22Rv1 (cell line): ENCODE measurements around the gene EPPIN.

ENCODE experiments used
- H3K27ac ChIP-seq: fragments of 450-650 bp; 2 replicates; pipeline ENCODE4 v1.5.1; 2017
- CTCF ChIP-seq: fragments of 450-650 bp; IDR thresholded peaks from 2 replicates; pipeline ENCODE4 v1.5.1; 2017; ENCODE audit warnings: mild to moderate bottlenecking
- ZFX ChIP-seq: fragments of 450-650 bp; IDR thresholded peaks from 2 replicates; pipeline ENCODE4 v1.6.1; 2017; ENCODE audit warnings: antibody characterized with exemption, borderline replicate concordance

EPPIN gene

GRCh38 chr20:45508068-45508886 is 38.9 kb downstream of the EPPIN start:
- H3K27ac ChIP-seq, result no peak overlapping the region
- no peak for TF ChIP-seq ZFX
- TF ChIP-seq CTCF, result no peak

GRCh38 chr20:45507011-45507820 is 40.0 kb downstream of the EPPIN start:
- H3K27ac ChIP-seq, result no peak overlapping the region
- TF ChIP-seq CTCF (no peak), ZFX (no peak)

GRCh38 chr20:45506398-45506797 is 40.8 kb downstream of the EPPIN start:
- no peak for TF ChIP-seq ZFX
- no peak for TF ChIP-seq CTCF
- no peak overlapping the region for H3K27ac ChIP-seq

GRCh38 chr20:45503403-45503802 is 43.8 kb downstream of the EPPIN start:
- H3K27ac ChIP-seq, result no peak overlapping the region
- TF ChIP-seq ZFX, result no peak
- TF ChIP-seq CTCF, result no peak

- no peak overlapping the region for H3K27ac ChIP-seq
- no peak for TF ChIP-seq ZFX
- TF ChIP-seq CTCF, result no peak
Measured at GRCh38 chr20:45502561-45502960, 44.6 kb downstream of the EPPIN start.

GRCh38 chr20:45501600-45501999 is 45.6 kb downstream of the EPPIN start:
- TF ChIP-seq ZFX, result no peak
- TF ChIP-seq CTCF, result no peak

GRCh38 chr20:45500022-45500421 is 47.2 kb downstream of the EPPIN start:
- TF ChIP-seq ZFX, result no peak
- no peak for TF ChIP-seq CTCF
- no peak overlapping the region for H3K27ac ChIP-seq

More at GRCh38 chr20:45501600-45501999, 45.6 kb downstream of the EPPIN start:
- no peak overlapping the region for H3K27ac ChIP-seq
